ENCODE measurements around the gene RNF182. TPM values are rescaled to one million over a fixed set of nuclear protein-coding genes. Genes with fewer than 3 reads are reported as not detected.

RNF182 gene
- total and polyA plus RNA-seq, 10 donors = 0.02 to 3.6 (median 0.33) TPM; not detected in 3

- no peak for TF ChIP-seq POLR2A (IDR thresholded peaks at IDR 0.05)
- TF ChIP-seq CTCF (IDR thresholded peaks at IDR 0.05 in 8 of 11, conservative IDR thresholded peaks at IDR 0.05 in 3 of 11) = no peak
- TF ChIP-seq POLR2AphosphoS5 (IDR thresholded peaks at IDR 0.05) = no peak
- DNase-seq = no peak
- H3K36me3 ChIP-seq = no peaks in the 10 kb centered on the region
- no peak overlapping the region for H3K27ac ChIP-seq
- H3K27me3 ChIP-seq (replicated peaks in 1 of 7) = peaks cover 0 to 10% (median 0%) of the 10 kb centered on the region in 7 donors
- WGBS, 5 donors = 81 to 95% (median 91%) methylated on average over 5 of the region's 5 CpGs
- intact Hi-C loops (cut with DNase I; ENCODE audit: low total_unique reads) = no loop called here
- no peak overlapping the region for H3K4me3 ChIP-seq
- no peaks in the 10 kb centered on the region for H3K4me1 ChIP-seq
- no peaks in the 10 kb centered on the region for H3K9me3 ChIP-seq
These were observed 67.8 kb downstream of the RNF182 start for GRCh38 chr6:13992417-13993055.

GRCh38 chr6:13993416-13993815, 68.7 kb downstream of the RNF182 start:
- WGBS, 5 donors = 47 to 84% (median 63%) methylated on average over 2 of the region's 2 CpGs
- Histone ChIP-seq H3K27ac (no peak overlapping the region), H3K36me3 (no peaks in the 10 kb centered on the region), H3K27me3 (replicated peaks in 1 of 7) (peaks cover 0 to 10% (median 0%) of the 10 kb centered on the region in 7 donors), H3K4me3 (no peak overlapping the region), H3K4me1 (no peaks in the 10 kb centered on the region), H3K9me3 (peaks cover 0 to 1% (median 0%) of the 10 kb centered on the region in 8 donors)
- no peak for TF ChIP-seq POLR2AphosphoS5 (IDR thresholded peaks at IDR 0.05)
- no peak for TF ChIP-seq POLR2A (IDR thresholded peaks at IDR 0.05)
- intact Hi-C loops (cut with DNase I; ENCODE audit: low total_unique reads) = no loop called here
- no peak for DNase-seq

- no peak overlapping the region for H3K27ac ChIP-seq
- no peaks in the 10 kb centered on the region for H3K36me3 ChIP-seq
- H3K4me3 ChIP-seq = no peak overlapping the region
- WGBS, 5 donors = 81 to 87% (median 83%) methylated on average over 3 of the region's 3 CpGs
- TF ChIP-seq CTCF (IDR thresholded peaks at IDR 0.05 in 8 of 11, conservative IDR thresholded peaks at IDR 0.05 in 3 of 11) (no peak), POLR2AphosphoS5 (IDR thresholded peaks at IDR 0.05) (no peak), POLR2A (IDR thresholded peaks at IDR 0.05) (no peak)
- intact Hi-C loops (cut with DNase I; ENCODE audit: low total_unique reads) = no loop called here
- H3K4me1 ChIP-seq = no peaks in the 10 kb centered on the region
- H3K9me3 ChIP-seq = peaks cover 0 to 3% (median 0%) of the 10 kb centered on the region in 8 donors
- no peak for DNase-seq
- H3K27me3 ChIP-seq (replicated peaks in 1 of 7) = peaks cover 0 to 7% (median 0%) of the 10 kb centered on the region in 7 donors
These were observed 73.6 kb downstream of the RNF182 start for GRCh38 chr6:13998356-13998755.

GRCh38 chr6:14000901-14001300, 76.1 kb downstream of the RNF182 start:
- Histone ChIP-seq H3K36me3 (no peaks in the 10 kb centered on the region), H3K4me1 (no peaks in the 10 kb centered on the region), H3K9me3 (peaks cover 0 to 3% (median 0%) of the 10 kb centered on the region in 8 donors), H3K27ac (no peak overlapping the region), H3K27me3 (replicated peaks in 1 of 7) (peaks cover 0 to 7% (median 0%) of the 10 kb centered on the region in 7 donors), H3K4me3 (no peak overlapping the region)
- no peak for DNase-seq
- 72 to 89% (median 82%) methylated on average over 3 of the region's 3 CpGs for WGBS, 5 donors
- intact Hi-C loops (cut with DNase I; ENCODE audit: low total_unique reads) = no loop called here
- TF ChIP-seq CTCF (IDR thresholded peaks at IDR 0.05 in 8 of 11, conservative IDR thresholded peaks at IDR 0.05 in 3 of 11) (no peak), POLR2AphosphoS5 (IDR thresholded peaks at IDR 0.05) (no peak), POLR2A (IDR thresholded peaks at IDR 0.05) (no peak)
